Left cardiac atrium (tissue), 4 donors: Measurements from ENCODE around the gene ASPG. TPM values are rescaled to one million over a fixed set of nuclear protein-coding genes. Genes with fewer than 3 reads are reported as not detected.
A peak's percentile ranks its signal among the peaks of the same experiment; 100 is the strongest.

ENCODE experiments used
- ATAC-seq, 2 donors: fragments of 200-7000 bp; cut with Tn5 transposase; one replicate each; pipeline ENCODE4 v1.9.1; 2020; ENCODE audit warnings: mild to moderate bottlenecking in 2 of 2, moderate library complexity in 2 of 2
- DNase-seq: peaks from one replicate; pipeline ENCODE4 v3.0.0-alpha.2; 2020
- intact Hi-C, 2 donors: fragments of 100-400 bp; cut with DNase I; formaldehyde crosslinking; loops; one replicate each; pipeline versions ENCODE4 v1.14.1 to v1.15.1; 2022 to 2023
- total RNA-seq, 2 donors: library from RNA; stranded (reverse); fragmentation: NEBNext Ultra II Directional; extraction: Animal tissue kit (Norgen Biotek cat#: 25700); gene quantifications; one replicate each; pipeline ENCODE4 v1.2.1, GENCODE V29; 2021
- donor health status: DM: no; HTN: yes; CAD: no.
- donor health status: DM: no; HTN: yes; CAD: no; lungs with severe emphysema.
- donor health status: DM: yes; HTN: yes; CAD: no.
- donor health status: Dilated cardiomyopathy.

ASPG gene
- total RNA-seq, 2 donors from 2014 or later = 92.0 to 168 TPM

- intact Hi-C loops = no loop called here
- ATAC-seq (no peak), DNase-seq (peak; percentile 13)
Measured at GRCh38 chr14:104112113-104112505, 26.6 kb downstream of the ASPG start.

- intact Hi-C loops = no loop called here
- ATAC-seq = no peak
- peak; percentile 18 for DNase-seq
Measured at GRCh38 chr14:104112609-104113571, 27.4 kb downstream of the ASPG start.

- DNase-seq (peak; percentile 25), ATAC-seq (no peak)
- intact Hi-C loops = no loop called here
Measured at GRCh38 chr14:104113631-104114420, 28.3 kb downstream of the ASPG start.

- DNase-seq (peak; percentile 13), ATAC-seq (no peak)
- intact Hi-C loops = no loop called here
Measured at GRCh38 chr14:104114421-104115130, 29.1 kb downstream of the ASPG start.

GRCh38 chr14:104115131-104115600 lies 29.7 kb downstream of the ASPG start:
- intact Hi-C loops = no loop called here
- peak; percentile 10 for DNase-seq
- no peak for ATAC-seq

- peak; percentile 23 for DNase-seq
Measured at GRCh38 chr14:104115691-104116287, 30.3 kb downstream of the ASPG start.

GRCh38 chr14:104116288-104116755 lies 30.8 kb downstream of the ASPG start:
- ATAC-seq (peak; percentile 2 to 3), DNase-seq (peak; percentile 31)
- intact Hi-C loops = no loop called here

More at GRCh38 chr14:104115691-104116287, 30.3 kb downstream of the ASPG start:
- intact Hi-C loops = no loop called here
- no peak for ATAC-seq

- ATAC-seq = peak; percentile 14 to 30
- DNase-seq = peak; percentile 19
- intact Hi-C loops = no loop called here
Measured at GRCh38 chr14:104116756-104117340, 31.3 kb downstream of the ASPG start.

- intact Hi-C loops = no loop called here
- peak; percentile 19 for DNase-seq
- ATAC-seq = peak in 1 of 2 donors; percentile 7
Measured at GRCh38 chr14:104117341-104118005, 32.0 kb downstream of the ASPG start.

GRCh38 chr14:104118006-104118844 lies 32.7 kb downstream of the ASPG start:
- intact Hi-C loops = no loop called here
- peak; percentile 16 for DNase-seq
- no peak for ATAC-seq

GRCh38 chr14:104119119-104119487 lies 33.6 kb downstream of the ASPG start:
- ATAC-seq (no peak), DNase-seq (no peak)
- intact Hi-C loops = no loop called here

- DNase-seq (peak; percentile 7), ATAC-seq (no peak)
- intact Hi-C loops = no loop called here
Measured at GRCh38 chr14:104119488-104120251, 34.2 kb downstream of the ASPG start.

GRCh38 chr14:104120281-104120741 lies 34.8 kb downstream of the ASPG start:
- ATAC-seq = no peak
- no peak for DNase-seq
- intact Hi-C loops = no loop called here

GRCh38 chr14:104121142-104121541 lies 35.6 kb downstream of the ASPG start:
- DNase-seq (no peak), ATAC-seq (no peak)
- intact Hi-C loops = no loop called here

GRCh38 chr14:104123879-104124278 lies 38.4 kb downstream of the ASPG start:
- intact Hi-C loops = no loop called here
- ATAC-seq (no peak), DNase-seq (no peak)

- ATAC-seq = no peak
- intact Hi-C loops = no loop called here
- DNase-seq = no peak
Measured at GRCh38 chr14:104125011-104125410, 39.5 kb downstream of the ASPG start.
